ENCODE measurements around the gene SHMT1.

The SHMT1 gene

GRCh38 chr17:18331879-18332278 is 31.5 kb downstream of the SHMT1 start:
- DNase-seq (ENCODE audit: low spot score) (no peak), ATAC-seq (ENCODE audit: low read depth) (no peak)
- H3K9me3 ChIP-seq (ENCODE audit: severe bottlenecking) = no peaks in the 10 kb centered on the region
- TF ChIP-seq CTCF (IDR thresholded peaks at IDR 0.05; ENCODE audit: poor library complexity, severe bottlenecking) = no peak
- no peak overlapping the region for H3K27ac ChIP-seq (ENCODE audit: poor library complexity, severe bottlenecking)
- H3K27me3 ChIP-seq (ENCODE audit: insufficient read depth, poor library complexity, severe bottlenecking) = no peaks in the 10 kb centered on the region
- H3K4me3 ChIP-seq (ENCODE audit: severe bottlenecking) = no peak overlapping the region
- peaks cover 35% of the 10 kb centered on the region for H3K36me3 ChIP-seq (ENCODE audit: low read depth)
- no peaks in the 10 kb centered on the region for H3K4me1 ChIP-seq (ENCODE audit: insufficient read depth, poor library complexity, severe bottlenecking)

- Histone ChIP-seq H3K9me3 (ENCODE audit: severe bottlenecking) (no peaks in the 10 kb centered on the region), H3K27me3 (ENCODE audit: insufficient read depth, poor library complexity, severe bottlenecking) (no peaks in the 10 kb centered on the region), H3K4me3 (ENCODE audit: severe bottlenecking) (no peak overlapping the region), H3K36me3 (ENCODE audit: low read depth) (peaks cover 35% of the 10 kb centered on the region), H3K4me1 (ENCODE audit: insufficient read depth, poor library complexity, severe bottlenecking) (no peaks in the 10 kb centered on the region), H3K27ac (ENCODE audit: poor library complexity, severe bottlenecking) (no peak overlapping the region)
- DNase-seq (ENCODE audit: low spot score) = no peak
- no peak for ATAC-seq (ENCODE audit: low read depth)
- TF ChIP-seq CTCF (IDR thresholded peaks at IDR 0.05; ENCODE audit: poor library complexity, severe bottlenecking) = no peak
These were observed 34.6 kb downstream of the SHMT1 start for GRCh38 chr17:18328643-18329204.

GRCh38 chr17:18327556-18327955 is 35.8 kb downstream of the SHMT1 start:
- H3K4me3 ChIP-seq (ENCODE audit: severe bottlenecking) = no peak overlapping the region
- peaks cover 47% of the 10 kb centered on the region for H3K36me3 ChIP-seq (ENCODE audit: low read depth)
- no peaks in the 10 kb centered on the region for H3K27me3 ChIP-seq (ENCODE audit: insufficient read depth, poor library complexity, severe bottlenecking)
- no peak for TF ChIP-seq CTCF (IDR thresholded peaks at IDR 0.05; ENCODE audit: poor library complexity, severe bottlenecking)
- H3K27ac ChIP-seq (ENCODE audit: poor library complexity, severe bottlenecking) = no peak overlapping the region
- DNase-seq (ENCODE audit: low spot score) = no peak
- no peak for ATAC-seq (ENCODE audit: low read depth)
- H3K4me1 ChIP-seq (ENCODE audit: insufficient read depth, poor library complexity, severe bottlenecking) = no peaks in the 10 kb centered on the region
- H3K9me3 ChIP-seq (ENCODE audit: severe bottlenecking) = no peaks in the 10 kb centered on the region

- ATAC-seq (ENCODE audit: low read depth) (no peak), DNase-seq (ENCODE audit: low spot score) (no peak)
- no peak overlapping the region for H3K4me3 ChIP-seq (ENCODE audit: severe bottlenecking)
- peaks cover 51% of the 10 kb centered on the region for H3K36me3 ChIP-seq (ENCODE audit: low read depth)
- TF ChIP-seq CTCF (IDR thresholded peaks at IDR 0.05; ENCODE audit: poor library complexity, severe bottlenecking) = no peak
- no peaks in the 10 kb centered on the region for H3K9me3 ChIP-seq (ENCODE audit: severe bottlenecking)
- no peak overlapping the region for H3K27ac ChIP-seq (ENCODE audit: poor library complexity, severe bottlenecking)
- H3K4me1 ChIP-seq (ENCODE audit: insufficient read depth, poor library complexity, severe bottlenecking) = no peaks in the 10 kb centered on the region
- H3K27me3 ChIP-seq (ENCODE audit: insufficient read depth, poor library complexity, severe bottlenecking) = no peaks in the 10 kb centered on the region
These were observed 36.3 kb downstream of the SHMT1 start for GRCh38 chr17:18327093-18327492.

- no peak for TF ChIP-seq CTCF (IDR thresholded peaks at IDR 0.05; ENCODE audit: poor library complexity, severe bottlenecking)
- no peak overlapping the region for H3K27ac ChIP-seq (ENCODE audit: poor library complexity, severe bottlenecking)
- no peak; the same call in 2 of the 3 replicates for ATAC-seq (ENCODE audit: low read depth)
- H3K4me1 ChIP-seq (ENCODE audit: insufficient read depth, poor library complexity, severe bottlenecking) = no peaks in the 10 kb centered on the region
- no peak overlapping the region for H3K4me3 ChIP-seq (ENCODE audit: severe bottlenecking)
- no peak for DNase-seq (ENCODE audit: low spot score)
- H3K9me3 ChIP-seq (ENCODE audit: severe bottlenecking) = no peaks in the 10 kb centered on the region
- no peaks in the 10 kb centered on the region for H3K27me3 ChIP-seq (ENCODE audit: insufficient read depth, poor library complexity, severe bottlenecking)
- peaks cover 51% of the 10 kb centered on the region for H3K36me3 ChIP-seq (ENCODE audit: low read depth)
These were observed 36.8 kb downstream of the SHMT1 start for GRCh38 chr17:18326572-18326971.

Measured in RWPE2 (cell line).